GM21447 (cell line): Measurements from ENCODE around the gene TBC1D2.

Experiments used
- ATAC-seq: cut with Tn5 transposase; IDR thresholded peaks from one replicate; pipeline ENCODE4 v1.9.1; 2021; ENCODE audit not compliant: unreplicated experiment

TBC1D2 gene

GRCh38 chr9:98172604-98173003 is 82.8 kb downstream of the TBC1D2 start:
- no peak for ATAC-seq

- ATAC-seq: no peak
Measured at GRCh38 chr9:98171176-98171925, 84.1 kb downstream of the TBC1D2 start.

DNA sequence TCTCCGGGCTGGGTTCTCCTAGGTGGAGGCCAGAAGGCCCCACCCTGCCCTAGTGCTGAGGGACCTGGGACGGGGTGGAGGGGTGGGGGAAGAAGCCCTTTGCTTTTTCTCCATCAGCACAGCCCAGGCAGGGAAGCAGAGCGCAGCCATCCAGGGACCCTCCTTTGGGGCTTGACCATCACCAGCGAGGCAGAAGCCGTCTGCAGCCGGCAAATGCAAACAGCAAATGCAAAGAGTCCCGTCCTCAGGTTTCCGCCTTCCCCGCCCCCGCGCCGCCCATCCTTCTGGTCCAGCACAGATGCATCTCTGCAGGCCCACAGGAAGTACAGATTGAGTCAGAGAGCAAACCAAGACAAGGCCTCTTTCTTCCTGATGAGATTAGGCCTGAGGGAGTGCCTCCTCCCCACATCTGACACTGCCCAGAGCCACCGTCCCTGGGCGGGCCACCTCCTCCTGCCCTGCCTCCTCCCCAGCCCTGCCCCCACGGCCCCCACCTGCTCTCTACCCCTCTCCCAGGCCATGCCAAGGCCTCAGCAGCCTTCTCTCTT is 86.4 kb downstream of the TBC1D2 start:
- ATAC-seq: peak; percentile 99

DNA sequence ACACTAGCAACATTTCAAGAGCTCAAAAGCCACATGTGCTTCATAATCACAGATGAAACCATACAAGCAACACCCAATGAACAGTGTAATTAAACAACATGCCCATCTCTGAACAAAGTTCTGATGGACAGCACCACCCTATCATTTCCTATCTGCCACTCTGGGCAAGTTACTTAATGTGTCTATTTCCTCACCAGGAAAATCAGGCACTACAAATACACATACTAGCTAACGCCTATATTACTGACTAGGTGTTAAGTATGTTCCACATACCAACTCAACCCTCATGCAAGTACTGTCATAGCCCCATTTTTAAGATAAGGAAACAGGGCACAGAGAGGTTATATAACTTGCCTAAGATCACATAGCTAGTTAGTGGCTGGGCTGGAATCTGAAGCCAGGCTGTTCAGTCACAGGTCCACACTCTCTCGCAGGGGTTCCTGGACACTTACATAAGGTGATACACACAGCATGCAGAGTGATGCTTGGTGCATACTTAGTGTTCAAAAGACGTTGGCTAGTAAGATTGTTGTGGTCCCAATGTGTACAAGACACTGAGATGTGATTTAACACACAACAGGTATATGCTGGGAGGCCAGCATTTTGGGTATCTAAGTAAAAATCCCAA is 87.2 kb downstream of the TBC1D2 start:
- ATAC-seq: no peak

DNA sequence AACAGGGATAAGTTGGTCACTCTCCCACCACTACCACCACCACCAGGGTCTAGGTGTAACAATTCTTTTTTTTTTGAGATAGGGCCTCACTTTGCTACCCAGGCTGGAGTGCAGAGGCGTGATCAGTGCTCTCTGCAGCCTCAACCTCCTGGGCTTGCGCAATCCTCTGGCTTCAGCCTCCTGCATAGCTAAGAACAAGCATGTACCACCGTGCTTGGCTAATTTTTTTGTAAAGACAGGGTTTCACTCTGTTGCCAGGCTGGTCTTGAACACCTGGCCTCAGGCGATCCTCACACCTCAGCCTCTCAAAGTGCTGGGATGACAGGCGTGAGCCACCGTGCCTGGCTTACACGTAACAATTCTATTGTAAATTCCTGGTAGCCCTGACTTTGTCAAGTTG is 90.5 kb downstream of the TBC1D2 start:
- no peak for ATAC-seq

GRCh38 chr9:98162613-98163012 is 92.8 kb downstream of the TBC1D2 start:
- ATAC-seq: no peak

DNA sequence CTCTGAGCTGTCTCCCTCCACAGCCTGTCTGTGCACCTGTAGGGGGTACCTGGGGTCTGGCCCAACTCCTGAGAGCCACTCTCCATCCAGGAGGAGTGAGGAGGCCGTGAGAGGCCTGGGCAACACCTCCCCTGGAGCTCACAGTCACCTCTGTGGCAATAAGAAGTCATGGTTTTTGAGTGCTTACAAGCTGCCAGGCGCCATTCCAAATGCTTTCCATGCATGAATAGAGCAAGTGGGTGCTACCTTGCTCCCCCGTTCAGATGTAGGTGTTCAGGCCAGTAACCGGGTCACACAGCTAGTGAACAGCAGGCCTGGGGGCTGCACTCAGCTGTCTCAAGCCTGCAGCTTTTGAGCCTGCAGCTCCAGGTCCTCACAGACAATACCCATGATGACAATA is 93.6 kb downstream of the TBC1D2 start:
- ATAC-seq: no peak

DNA sequence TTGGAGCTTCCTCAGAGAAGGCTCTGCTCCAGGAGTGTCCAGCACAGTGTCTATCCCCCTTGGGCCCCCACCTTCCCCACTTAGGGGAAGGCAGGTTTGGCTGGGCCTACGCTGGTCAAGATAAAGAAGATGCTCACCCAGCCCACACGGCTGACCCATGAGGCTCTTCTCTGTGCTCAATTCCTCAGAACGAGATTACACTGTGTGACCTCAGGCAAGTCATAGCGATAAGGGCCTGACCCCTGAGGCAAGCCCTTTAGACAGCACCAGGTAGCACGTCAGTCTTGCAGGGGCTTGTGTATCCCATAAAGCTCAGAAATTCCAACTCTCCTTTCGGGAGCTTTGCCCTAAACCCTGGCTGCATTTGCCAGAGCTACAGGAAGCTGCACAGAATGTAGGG is 95.7 kb downstream of the TBC1D2 start:
- ATAC-seq: no peak

DNA sequence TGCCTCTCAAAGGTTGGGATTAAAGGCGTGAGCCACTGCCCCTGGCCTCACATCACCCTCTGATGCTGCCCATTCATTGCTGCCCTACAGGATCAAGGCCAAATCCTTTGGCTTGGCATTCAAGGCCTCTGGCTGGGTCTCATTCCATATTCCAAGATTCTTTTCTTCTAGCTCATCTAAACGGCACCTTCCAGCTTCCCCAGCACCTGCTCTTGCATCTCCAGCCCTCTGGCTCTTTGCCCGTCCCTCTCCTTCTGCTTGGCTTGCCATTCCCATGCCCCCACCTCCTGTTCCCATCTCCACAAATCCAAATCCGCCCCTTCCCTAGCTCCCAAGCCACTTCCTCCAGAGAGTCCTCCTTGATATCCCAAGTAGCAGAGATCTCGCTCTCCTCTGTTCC is 96.1 kb downstream of the TBC1D2 start:
- ATAC-seq: no peak

GRCh38 chr9:98158071-98158831 is 97.2 kb downstream of the TBC1D2 start:
- ATAC-seq: no peak

- ATAC-seq: no peak
Measured at GRCh38 chr9:98157372-98157771, 98.1 kb downstream of the TBC1D2 start.

- no peak for ATAC-seq
Measured at GRCh38 chr9:98154678-98155077, 100.8 kb downstream of the TBC1D2 start.

GRCh38 chr9:98152526-98152925 is 102.9 kb downstream of the TBC1D2 start:
- ATAC-seq: no peak

GRCh38 chr9:98150721-98151120 is 104.7 kb downstream of the TBC1D2 start:
- no peak for ATAC-seq

GRCh38 chr9:98150164-98150563 is 105.3 kb downstream of the TBC1D2 start:
- ATAC-seq: no peak

DNA sequence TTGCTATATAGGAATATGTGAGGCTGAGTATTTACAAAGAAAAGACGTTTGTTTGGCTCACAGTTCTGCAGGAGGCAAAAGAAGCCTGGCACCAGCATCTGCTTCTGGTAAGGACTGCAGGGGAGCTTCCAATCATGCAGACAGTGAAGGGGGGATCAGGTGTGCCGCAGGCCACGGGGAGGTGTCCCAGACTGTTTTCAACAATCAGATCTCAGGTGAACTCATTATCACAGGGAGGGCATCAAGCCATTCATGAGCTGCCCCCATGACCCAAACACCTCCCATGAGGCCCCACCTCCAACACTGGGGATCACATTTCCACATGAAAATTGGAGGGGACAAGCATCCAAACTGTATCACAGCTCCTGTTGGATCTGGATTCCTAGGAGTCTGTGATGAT is 106.0 kb downstream of the TBC1D2 start:
- no peak for ATAC-seq
